ENCODE data around the gene CNKSR3.

CNKSR3 gene

GRCh38 chr6:154453329-154453728, 57.2 kb downstream of the CNKSR3 start:
- no peak for DNase-seq (ENCODE audit: low spot score)

GRCh38 chr6:154450498-154450897, 60.0 kb downstream of the CNKSR3 start:
- no peak for DNase-seq (ENCODE audit: low spot score)

DNA sequence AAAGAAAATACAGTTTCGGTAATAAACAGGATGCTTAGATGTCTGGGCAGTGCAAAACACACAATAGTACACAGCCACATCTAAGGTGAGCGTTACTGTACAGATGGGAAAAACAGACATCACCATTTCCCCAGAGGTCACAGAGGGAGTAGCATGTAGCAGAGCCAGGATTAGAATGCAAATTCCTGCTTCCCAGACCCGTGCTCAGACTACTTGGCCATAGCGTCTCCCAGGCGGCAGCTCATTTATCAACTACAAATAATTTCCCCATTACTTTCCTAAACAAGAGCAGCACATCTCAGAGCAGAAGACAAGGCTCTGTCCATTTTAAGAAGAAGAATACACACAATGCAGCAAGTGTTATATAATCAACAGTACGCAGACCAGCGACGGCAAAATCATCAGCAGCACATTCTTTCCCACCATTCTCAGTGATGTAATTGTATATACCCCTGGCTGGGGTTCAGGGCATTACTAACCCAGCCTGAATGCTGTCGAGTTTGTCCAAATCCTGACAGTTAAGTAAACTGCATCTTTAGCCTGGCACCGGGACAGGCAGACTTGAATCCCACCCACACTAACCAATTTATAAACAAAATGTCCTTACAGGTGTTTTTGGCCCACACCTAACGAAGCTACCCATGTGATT, 61.9 kb downstream of the CNKSR3 start:
- DNase-seq (ENCODE audit: low spot score) = peak; percentile 87

GRCh38 chr6:154447954-154448353, 62.5 kb downstream of the CNKSR3 start:
- DNase-seq (ENCODE audit: low spot score) = no peak

DNA sequence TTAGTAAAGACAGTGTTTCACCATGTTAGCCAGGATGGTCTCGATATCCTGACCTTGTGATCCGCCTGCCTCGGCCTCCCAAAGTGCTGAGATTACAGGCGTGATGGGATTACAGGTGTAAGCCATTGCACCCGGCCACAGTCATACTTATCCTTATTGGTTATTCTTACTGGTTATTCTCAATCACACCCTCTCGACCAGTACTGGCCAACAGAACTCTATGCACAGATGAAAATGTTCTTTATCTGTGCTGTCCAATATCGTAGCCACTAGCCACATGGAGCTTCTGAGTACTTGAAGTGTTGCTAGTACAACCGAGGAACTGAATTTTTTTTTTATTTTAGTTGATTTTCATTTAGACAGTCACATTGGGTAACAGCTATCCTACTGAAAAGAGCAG, 63.5 kb downstream of the CNKSR3 start:
- DNase-seq (ENCODE audit: low spot score) = no peak

DNA sequence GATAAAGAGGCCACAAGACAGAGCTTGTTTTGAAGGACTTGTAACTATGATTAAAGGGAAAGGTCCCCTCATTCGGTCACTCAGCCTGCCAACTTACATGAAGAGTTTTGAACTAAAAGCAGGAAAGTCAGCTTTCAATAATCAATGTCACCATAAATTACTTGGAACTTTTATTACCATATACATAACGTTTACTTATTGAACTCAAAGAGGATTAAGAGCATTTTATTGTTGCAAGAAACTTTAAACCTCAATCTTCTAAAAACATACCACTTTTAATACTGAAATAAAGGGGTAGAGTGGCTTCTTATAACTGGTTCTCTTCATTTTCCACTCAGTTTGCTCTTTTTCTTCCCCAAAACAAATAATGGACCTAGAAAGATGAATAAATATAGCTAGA, 65.1 kb downstream of the CNKSR3 start:
- DNase-seq (ENCODE audit: low spot score) = no peak

DNA sequence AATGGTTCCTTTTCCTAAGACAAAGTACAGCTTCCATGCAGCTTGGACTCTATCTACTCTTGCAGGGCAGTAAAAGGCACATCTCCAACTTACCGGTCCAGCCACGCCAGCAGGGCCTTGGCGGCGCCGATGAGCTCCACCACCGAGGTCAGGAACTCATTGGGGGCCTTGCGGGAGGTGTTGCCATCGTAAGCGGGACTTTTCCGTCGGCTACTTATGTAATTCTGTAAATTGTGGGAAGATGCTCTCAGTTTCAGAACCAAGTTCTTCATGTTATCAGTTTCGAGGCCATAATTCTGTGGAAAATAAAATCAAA, 68.5 kb downstream of the CNKSR3 start:
- no peak for DNase-seq (ENCODE audit: low spot score)

DNA sequence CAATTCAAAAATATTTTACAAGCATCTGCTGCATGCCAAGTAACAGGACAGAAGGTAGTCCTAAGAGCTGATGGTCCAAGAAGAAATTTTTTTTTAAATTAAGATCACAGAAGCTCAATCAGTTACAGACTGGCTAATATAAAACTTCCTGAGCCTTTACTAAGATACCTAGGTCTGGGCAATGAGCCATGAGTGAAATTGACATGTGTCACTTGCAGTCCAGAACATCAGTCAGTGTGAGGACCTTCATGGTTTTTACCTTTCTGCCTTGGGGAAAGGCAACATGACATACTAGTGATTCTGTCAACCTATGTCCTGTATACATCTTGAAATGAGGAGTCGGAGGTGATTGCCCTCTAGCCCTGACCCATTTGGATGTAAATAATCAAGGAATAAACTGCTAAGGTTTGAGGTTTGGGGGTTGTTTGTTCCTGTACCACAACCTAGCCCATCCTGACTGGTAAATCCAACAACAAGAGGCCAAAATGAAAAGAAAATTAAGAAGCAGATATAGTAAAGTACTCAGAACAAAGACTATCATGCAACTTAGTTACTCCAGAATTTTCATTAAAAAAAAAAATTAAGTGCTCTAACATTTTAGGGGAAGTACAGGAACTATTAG, 70.0 kb downstream of the CNKSR3 start:
- no peak for DNase-seq (ENCODE audit: low spot score)

- no peak for DNase-seq (ENCODE audit: low spot score)
These were observed 70.5 kb downstream of the CNKSR3 start for GRCh38 chr6:154440022-154440421.

- no peak for DNase-seq (ENCODE audit: low spot score)
These were observed 71.5 kb downstream of the CNKSR3 start for GRCh38 chr6:154438882-154439415.

DNA sequence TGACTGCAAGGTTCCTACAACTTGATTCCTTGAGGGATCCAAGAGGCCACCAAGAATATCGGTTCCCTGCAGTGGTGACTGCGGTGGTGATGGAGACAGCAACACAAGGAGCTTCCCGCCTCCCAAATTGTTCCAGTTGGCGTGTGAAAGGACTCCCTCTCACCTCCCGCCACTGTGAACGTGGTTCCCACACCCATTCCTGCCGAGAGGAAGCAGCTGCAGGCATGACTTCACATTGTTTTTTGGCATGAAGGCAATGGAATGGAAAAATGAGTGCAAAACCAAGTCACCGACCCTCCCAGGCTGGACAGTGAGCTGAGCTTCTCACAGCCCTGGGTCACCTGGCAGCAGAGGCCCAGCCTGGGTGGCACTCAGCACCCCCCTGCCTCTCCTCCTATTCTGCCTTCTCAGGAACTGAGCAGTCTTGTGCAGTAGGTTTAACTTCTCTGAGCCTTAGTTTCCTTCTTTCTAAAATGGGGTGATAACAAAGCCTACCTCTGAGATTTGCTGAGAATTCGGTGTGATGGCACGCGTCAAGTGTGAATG, 75.0 kb downstream of the CNKSR3 start:
- DNase-seq (ENCODE audit: low spot score) = no peak

- no peak for DNase-seq (ENCODE audit: low spot score)
These were observed 75.8 kb downstream of the CNKSR3 start for GRCh38 chr6:154434662-154435061.

- DNase-seq (ENCODE audit: low spot score) = no peak
These were observed 76.8 kb downstream of the CNKSR3 start for GRCh38 chr6:154433477-154434241.

DNA sequence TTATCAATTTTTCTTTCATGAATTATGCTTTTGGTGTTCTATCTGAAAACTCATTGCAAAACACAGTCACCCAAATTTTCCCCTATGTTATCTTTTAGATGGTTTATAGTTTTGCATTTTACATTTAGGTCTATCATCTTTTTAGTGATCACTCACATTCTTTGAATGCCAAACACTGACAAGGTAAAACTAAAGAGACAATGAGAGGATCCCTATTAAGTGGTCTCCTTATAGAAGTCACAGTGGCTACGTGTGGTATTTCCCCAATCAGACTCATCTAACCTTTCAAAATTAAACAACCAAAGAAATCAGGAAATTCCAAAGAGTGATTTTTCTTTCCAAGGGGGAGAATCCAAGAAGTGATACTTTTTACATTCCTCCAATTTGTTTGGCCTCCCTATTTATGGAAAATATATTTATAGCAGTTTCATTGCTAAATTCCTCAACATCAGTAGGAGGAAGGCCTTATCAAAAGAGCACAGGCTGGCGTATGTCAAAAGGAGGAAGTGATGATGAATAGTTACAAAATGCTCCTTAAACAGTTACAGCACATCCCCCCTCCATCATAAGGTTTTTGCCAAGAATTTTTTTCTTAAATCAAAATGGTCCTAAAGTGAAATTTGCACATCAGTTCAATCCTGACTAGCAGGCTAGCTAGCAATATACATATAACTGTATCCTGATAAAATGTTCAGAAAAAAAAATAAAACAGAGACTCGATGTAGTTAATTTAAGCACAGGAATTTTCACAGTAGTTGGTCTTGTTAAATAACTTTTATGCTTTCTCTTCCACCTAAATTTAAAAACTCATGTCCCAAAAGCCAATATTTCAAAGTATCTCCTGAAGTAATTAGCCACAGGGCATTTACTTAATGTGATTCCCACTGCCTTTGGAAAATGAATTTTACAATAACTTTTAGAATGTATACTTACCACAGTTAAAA, 77.7 kb downstream of the CNKSR3 start:
- no peak for DNase-seq (ENCODE audit: low spot score)

GRCh38 chr6:154430481-154430919, 80.0 kb downstream of the CNKSR3 start:
- no peak for DNase-seq (ENCODE audit: low spot score)

DNA sequence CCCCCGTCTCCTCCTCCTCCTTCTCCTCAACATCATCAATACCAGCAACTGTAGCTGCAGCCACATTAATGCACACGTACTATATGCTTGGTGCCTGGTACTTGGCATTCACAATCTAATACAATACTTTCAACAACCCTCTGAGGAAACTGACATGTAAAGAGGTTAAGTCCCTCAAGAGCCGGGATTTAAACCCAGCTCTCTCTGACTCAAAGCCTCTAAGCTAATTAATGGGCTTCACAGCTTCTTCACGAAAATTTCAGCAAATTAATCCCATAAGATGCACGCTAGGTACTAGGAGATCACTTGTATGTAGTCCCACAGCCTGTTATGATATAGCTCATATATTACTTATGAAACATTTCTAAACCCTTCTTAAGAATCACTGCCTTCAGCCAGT, 80.8 kb downstream of the CNKSR3 start:
- DNase-seq (ENCODE audit: low spot score) = no peak

GRCh38 chr6:154428897-154429296, 81.6 kb downstream of the CNKSR3 start:
- peak; percentile 32 for DNase-seq (ENCODE audit: low spot score)

DNA sequence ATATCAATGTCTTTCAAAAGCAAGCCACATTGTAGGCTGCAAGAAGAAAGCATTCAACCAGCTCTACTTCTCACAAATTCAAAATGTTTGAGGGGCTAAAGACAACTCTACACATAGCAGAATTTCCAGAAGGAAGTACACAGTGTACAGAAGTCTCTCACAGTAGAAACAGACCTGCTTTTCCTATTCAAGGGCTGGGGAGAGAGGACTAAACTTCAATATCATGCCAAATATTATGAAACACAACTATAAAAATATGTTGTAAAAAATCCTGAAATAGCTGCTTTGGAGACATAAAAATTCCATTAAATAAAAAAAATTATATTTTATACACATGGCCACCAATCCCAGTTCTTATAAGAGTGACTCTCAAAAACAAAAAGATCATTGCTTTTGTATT, 83.0 kb downstream of the CNKSR3 start:
- no peak for DNase-seq (ENCODE audit: low spot score)

- DNase-seq (ENCODE audit: low spot score) = no peak
These were observed 83.5 kb downstream of the CNKSR3 start for GRCh38 chr6:154426997-154427396.

GRCh38 chr6:154425034-154425433, 85.5 kb downstream of the CNKSR3 start:
- DNase-seq (ENCODE audit: low spot score) = no peak

- DNase-seq (ENCODE audit: low spot score) = peak; percentile 23
These were observed 96.3 kb downstream of the CNKSR3 start for GRCh38 chr6:154414021-154414813.

All from AG08396 (cell line).